ENCODE measurements around the gene SOX13.
"Not testable (repeated sequence)": the region's sequence is repeated elsewhere in the genome, so short reads cannot be mapped to it uniquely, and the experiment has no call there.

The SOX13 gene

DNA sequence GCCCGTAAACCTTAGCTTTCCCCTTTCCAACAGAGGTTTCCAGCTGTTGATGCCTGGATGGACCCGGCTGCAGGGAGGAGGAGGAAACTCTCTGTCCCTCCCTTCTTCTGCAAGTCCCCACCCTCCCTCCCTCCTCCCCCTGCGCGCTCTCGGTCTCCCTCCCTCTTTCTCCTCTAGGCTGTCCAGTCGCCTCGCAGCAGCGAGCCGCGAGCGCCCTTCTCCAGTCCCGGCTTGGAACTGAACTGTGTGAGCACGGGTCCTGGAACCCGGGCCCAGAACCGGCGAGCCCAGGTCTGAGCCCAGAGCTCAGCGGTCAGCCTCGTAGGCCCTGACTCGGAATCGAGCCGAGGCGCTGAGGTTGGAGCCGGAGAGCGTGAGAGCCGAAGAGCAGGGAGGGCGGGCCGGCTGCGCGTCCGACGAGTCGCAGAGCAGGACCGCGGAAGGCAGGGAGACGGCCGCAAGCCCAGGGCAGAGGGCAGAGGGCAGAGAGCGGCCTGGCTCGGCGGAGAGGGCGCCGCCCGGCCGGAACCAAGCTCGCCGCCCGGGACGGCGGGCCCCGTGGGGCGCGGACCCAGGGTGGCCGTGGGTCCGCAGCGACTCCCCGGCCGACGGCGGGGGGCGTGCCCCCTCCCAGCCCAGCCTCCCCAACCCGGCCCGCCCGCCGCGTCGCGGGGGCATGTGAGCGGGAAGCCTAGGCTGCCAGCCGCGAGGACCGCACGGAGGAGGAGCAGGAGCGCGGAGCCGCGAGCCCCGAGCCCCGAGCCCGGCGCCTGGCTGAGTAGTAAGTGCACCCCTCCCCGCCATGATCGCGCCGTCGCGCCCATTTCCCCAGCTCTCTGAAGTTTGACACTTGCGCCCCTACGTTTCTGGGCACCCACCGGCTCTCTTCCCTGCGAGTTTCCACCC lies at the start of gene SOX13:
SOX13 (plus strand) TSS at position 185 of the 906 bp plus-strand sequence. CDS start 39,801 bp downstream, outside the sequence.
- FAIRE-seq: no peak

DNA sequence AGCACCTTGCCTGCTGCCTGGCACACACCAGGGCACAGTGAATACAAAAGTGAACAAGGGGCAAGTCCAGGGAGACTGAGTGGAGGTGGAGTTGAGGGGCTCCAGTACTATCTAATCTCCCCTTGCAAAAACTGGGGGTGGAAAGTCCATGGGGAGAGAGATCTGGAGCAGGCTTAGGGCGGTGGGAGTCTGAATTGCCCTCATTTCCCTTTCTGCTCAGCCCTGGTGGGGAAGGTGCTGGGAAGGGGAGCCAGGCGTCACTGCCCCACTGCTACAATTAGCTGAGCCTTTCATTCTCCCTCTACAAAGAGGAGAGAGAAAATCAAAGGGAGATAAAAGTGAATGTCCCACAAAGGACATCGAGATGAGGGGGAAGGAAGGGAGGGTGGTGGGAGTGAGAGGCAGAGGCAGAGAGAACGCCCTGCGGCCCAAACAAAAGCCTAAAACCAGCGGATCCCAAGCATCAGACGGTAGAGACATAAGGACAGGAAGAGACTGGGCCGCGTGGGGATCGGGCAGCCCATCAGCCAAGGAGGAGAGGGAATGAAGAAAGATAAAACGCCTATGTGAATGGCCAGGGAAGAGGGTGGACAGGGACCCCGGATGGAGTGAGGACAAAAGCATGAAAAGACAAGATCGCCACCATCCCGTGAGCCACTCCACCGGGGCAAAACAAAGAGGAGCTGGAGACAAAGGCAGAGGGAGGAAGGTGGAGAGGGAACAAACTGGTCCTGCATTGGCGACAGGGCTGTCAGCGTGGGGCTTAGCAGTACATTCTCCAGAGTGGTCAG lies 46.8 kb upstream of the SOX13 start:
- no peak for FAIRE-seq

DNA sequence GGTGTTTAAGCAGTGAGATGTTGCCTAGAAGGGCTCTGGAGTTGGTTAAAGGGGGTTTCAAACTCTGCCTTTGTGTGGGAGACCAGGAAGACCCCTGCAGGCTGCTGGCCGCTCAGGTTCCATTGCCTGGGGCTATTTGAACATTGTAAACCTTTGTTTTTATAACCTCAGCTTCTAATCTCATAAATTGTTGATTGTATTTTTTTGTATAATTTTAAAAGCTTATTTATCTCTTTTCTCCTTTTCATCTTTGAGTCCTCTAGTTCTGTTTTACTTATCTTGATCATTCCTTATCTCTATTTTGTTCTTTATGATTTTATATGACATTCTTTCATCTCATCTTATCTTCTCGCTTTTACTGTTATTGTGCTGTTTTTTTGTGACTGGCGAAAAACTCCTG lies 45.5 kb upstream of the SOX13 start:
- FAIRE-seq: no peak

DNA sequence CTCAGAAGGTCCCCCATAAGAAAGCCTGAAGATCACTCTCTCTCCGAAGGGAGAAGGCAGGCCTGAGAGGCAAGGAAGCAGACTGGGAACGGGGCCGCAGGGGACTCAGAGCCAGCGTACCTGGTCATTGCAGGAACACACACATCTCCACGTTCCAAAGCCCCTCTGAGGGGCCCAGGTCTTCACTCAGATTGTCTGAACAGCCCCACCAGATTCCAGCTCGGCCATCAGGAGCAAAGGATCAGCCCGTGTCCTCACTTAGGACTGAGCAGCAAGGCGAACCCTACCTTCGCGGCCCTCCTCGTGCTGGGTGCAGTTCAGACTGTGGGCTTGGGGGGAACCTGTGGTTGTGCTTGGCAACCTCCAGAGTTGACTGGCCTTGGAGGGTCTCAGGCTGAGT lies 43.9 kb upstream of the SOX13 start:
- no peak for FAIRE-seq

DNA sequence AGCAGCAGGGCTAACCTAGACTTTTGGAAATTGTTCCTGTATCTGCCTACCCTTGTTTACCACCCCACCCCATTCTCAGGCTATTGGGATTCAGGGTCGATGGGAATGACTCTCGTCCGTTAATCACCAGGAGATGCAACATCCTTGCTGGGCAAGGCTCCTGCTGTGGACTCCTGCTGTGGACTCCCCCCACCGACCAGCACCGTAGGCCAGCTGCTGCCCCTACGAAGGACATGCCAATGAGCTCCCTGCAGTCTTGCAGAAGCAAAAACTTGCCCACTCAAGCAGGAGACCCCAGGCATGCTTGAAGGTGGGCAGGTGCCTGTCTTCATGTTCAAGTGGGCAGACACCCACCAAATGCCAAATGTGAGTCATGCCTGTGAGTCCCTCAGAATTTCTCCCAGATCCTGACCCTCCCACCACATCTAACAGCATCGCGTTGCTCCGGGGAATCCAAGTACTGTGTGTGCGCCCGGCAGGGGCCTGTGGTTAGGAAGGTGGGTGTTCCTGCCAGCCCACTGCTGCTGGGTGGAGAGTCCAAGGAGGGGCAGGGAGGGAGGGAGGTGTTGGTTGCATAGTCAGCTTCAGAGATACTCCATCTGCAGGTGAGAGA lies 41.7 kb upstream of the SOX13 start:
- FAIRE-seq: no peak

DNA sequence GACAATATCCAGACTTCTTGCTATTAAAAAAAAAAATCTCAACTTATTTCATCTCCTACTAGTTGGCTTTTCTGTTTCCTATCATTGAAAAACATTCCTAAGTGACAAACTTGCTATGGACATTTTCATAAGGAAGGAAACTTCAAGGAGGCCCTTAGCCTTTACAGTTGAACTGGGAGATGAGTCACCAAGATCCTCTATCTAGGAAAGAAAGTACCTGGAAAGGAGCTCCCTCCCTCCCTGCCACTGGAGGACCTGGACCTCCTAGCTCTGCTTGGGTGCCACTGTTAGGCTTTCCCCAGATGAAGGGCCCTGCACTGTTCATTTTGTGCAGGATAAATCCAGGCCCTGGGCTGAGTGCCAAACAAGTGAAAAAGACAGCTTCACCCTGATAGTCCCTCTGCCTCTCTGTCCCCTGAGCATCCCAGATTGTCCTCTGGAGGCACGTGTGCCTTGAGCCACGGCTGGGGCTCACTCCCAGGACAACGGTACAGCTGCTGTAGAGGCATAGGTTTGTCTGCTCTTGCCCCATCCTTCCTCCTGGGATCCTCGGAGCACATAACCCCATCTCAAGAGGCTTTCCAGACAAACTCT lies 40.2 kb upstream of the SOX13 start:
- FAIRE-seq: no peak

DNA sequence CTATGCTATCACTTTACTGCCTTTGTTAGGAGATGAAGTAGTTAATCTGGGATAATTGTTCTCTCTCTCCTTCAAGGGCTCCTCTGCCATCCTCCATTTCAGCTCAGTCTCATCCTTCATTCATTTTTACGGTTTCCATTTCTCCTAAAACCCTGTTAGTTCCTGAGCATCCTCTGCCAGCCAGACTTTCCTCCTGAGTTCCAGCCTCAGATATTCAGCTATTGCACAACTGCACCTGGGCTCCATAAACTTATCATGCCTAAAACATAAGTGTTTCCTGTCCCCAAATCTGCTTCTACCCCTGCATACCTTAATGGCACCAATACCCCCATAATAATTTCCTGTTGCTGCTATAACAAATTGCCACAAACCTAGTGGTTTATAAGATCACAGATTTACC lies 39.6 kb upstream of the SOX13 start:
- FAIRE-seq: no peak

DNA sequence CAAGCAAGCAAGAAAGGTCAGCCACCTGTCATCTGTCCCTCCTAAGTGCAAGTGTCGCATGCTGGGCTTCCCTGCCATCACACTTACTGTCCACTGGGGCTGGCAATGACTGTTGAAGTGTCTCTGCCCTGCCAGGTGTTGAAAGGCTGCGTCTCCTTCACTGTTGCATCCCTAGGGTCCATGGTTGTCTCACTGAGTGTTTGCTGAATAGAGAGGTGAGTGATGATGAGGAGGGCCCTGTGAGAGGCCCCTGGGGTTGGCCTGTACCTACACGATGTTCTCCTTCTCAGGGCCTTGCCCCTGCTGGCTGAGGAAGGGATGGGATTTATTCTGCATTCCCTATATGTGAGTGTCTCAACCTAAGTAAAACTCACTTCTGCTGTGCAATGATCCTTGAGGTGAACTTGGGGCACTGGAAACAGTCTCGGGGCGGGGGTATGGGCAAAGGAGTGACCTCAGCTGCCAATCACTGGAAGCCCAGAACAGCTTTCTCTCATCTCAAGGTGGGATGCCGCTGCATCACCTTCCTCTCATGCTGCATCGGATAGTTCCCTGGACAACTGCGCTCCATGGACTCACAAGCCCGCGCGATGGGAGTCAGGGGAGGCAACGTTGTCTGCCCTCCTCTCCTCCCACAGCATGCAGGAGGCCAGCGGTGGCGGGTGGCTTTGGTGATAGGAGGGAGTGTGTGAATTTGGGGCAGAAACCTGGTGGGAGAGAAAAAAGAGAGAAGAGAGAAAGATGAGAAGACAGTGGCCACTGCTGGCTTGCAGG lies 35.8 kb upstream of the SOX13 start:
- FAIRE-seq: no peak

DNA sequence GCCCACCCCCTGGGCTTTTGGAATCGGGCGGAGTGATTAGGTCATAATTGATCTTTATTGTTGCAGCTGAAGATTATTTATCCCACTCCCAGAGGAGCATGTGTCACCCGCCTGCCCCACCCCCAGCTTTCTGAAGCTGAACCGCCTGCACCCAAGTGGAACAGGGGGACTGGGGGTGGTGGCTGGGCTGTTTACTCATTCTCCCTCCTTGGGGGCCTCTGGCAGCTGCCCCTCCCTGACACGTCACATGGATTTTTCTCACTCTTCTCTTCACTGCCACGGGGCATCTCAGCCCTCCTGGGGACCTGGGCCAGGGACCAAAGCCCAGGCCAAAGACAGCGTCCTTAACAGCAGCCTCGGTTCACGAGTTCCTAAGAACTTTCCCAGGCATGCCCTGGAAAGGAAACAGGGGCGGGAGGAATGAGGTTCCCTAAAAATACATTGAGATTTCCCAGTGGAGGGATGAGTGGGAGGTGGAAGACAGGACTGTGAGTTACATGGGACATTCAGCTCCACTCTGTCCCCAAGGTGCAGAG lies 31.6 kb upstream of the SOX13 start:
- FAIRE-seq: no peak

DNA sequence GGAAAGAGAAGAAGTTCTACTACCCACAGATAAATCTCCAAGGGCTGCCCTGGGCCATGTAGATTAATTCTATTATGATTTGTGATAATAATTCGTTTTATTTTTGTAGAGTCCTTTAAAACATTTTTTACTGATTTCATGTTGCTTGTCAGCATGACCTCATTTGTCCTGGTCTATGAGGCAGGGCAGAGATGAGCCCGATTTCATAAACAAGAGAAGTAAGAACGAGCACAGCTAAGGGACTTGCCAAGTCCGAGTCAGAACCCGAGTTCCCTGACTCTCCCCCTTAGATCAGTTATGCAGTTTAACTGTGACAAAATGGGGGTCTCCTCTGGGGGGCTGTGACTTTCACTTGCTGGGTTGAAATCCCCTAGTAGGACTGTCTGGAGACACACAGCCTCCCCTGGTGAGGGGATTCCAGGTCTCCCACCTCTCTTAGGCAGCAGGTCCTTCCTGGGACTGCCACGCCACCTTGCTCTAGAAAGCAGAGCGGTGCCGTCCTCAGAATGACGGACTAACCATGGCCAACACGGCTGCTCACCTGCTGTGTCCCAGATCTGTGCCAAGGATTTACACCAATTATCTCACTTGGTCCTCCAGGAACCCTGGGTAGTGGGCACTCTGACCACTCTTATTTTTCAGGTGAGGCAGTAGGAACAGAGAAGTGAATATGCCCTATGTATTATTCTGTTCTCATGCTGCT lies 31.0 kb upstream of the SOX13 start:
- FAIRE-seq: no peak

DNA sequence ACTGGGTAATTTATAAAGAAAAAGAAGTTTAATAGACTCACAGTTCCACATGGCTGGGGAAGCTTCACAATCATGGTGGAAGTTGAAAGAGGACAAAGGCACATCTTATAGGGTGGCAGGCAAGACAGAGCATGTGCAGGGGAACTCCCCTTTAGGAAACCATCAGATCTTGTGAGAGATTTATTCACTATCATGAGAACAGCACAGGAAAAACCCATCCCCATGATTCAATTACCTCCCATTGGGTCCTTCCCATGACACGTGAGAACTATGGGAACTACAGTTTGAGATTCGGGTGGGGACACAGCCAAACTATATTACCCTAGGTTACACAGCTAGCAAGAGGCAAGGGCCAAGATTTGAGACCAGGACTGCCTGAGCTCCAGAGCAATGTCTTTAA lies 30.4 kb upstream of the SOX13 start:
- FAIRE-seq: no peak

DNA sequence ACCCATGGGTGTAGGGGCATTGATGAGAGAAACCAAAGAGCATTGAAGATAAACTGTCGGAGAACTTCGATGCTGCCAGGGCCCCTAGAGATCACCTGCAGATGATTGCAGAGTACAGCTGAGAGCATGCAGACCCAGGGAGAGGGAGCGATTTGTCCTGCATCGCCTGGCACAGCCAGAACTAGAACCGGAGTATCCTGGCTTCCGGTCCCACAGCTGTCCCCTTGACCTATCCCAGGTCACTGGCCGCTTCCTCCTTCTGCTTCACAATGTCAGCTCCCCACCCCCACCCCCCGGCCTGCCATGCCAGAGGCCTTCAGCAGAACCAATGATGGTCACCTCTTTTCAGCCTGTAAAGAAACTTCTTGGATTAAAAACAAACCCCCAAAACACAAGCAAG lies 29.2 kb upstream of the SOX13 start:
- no peak for FAIRE-seq

DNA sequence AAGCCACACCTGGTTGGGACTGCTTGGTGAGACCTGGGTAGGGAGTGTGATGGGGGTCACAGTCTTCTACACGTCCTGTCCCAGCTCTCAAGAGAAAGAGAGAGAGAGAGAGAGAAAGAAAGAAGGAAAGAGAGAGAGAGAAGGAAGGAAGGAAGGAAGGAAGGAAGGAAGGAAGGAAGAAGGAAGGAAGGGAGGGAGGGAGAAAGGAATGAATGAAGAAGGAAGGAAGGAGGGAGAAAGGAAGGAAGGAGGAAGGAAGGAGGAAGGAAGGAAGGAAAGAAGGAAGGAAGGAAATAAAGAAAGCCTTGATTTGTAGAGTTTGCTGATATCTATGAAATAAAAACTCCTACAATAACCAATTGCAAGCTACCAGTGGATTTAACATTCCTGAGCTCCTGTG lies 28.5 kb upstream of the SOX13 start:
- no peak for FAIRE-seq

DNA sequence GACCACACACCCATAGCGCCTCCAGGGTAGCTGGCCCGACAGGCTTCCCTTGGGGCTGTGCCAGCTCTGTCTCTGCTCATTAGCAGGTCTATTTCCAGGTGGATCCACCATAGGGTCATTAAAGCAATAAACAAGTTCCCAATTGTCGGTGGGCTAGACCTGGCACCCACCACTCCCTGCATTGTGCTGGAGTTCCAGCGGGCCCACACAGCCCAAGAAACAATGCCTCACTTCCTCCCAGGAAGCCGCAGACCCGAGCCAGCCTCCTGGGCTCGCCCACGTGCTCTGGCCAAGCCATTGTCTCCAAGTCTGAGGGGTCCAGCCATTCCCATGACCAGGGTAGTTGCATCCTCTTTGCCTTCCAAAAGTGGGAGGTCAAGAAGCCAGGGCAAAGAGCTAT lies 27.5 kb upstream of the SOX13 start:
- no peak for FAIRE-seq

DNA sequence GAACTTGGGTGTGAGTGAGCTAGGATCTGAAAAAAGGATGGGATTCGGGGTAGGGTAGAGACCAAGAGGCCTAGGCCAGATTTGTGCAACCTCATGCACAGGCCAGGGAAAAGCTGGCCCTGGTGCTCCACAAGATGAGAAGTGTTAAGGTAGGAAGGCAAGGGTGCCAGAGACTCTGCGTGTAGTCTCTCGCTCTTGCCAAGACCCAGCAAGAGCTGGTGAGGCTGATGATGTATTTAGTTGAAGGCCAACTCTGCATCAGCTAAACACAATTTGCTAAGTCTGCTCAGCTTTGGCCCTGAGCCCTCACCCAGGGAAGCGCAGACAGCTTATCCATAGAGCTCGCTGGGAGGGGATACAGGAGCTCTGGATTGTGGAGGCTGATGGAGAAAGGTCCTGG lies 26.6 kb upstream of the SOX13 start:
- FAIRE-seq: no peak

DNA sequence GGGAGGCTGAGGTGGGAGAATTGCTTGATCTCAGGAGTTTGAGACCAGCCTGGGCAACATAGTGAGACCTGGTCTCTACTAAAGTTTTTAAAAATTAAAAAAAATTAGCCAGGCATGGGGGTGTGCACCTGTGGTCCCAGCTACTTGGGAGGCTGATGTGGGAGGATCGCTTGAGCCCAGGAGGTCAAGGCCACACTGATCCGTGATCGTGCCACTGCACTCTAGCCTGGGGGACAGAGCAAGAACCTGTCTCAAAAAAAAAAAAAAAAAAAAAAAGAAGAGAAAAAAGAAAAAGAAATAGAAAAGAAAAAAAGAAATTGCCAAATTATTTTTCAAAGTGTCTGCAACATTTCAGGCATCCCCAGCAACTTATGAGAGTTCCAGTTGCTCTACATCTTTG lies 24.1 kb upstream of the SOX13 start:
- FAIRE-seq: not testable (repeated sequence)

DNA sequence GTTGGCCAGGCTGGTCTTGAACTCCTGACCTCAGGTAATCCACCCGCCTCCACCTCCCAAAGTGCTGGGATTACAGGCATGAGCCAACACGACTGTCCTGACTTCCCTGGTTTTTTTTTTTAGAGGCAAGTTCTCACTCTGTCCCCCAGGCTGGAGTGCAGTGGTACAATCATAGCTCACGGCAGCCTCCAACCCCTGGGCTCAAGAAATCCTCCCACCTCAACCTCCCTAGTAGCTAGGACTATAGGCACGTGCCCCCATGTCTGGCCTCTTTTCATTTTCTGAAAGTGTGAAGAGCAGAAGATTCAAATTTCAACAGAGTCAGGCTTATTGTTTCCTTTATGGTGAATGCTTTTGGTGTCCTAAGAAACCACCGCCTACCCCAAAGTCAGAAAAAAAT lies 21.7 kb upstream of the SOX13 start:
- FAIRE-seq: no peak

DNA sequence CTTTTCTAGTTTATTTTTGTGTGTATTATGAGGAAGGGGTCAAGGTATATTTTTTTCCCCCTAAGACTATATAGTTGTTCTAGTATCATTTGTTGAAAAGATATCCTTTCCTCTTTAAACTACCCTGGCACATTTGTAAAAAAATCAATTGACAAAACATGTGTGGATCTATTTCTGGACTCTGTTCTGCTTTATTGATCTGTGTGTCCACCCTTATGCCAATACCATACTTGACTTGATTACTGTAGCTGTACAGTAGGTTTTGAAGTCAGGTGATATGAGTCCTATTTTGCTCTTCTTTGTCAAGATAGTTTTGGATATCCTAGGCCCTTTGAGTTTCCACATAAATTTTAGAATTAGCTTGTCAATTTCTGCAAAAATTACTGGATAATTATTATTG lies 21.2 kb upstream of the SOX13 start:
- FAIRE-seq: no peak

DNA sequence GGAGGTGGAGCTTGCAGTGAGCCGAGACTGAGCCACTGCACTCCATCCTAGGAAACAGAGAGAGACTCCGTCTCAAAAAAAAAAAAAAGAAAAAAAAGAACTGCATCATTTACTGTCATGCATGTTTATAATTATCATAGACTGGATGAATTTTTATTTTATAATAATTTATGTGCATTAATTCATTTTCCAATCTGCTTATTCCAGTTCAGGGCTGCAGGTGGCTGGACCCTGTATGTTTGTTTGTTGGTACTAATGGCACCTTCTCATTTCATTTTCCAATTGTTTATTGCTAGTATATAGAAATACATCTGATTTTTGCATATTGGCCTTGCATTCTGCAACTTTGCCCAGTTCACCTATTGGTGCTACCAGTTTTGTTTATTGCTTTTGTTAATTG lies 19.0 kb upstream of the SOX13 start:
- FAIRE-seq: no peak

DNA sequence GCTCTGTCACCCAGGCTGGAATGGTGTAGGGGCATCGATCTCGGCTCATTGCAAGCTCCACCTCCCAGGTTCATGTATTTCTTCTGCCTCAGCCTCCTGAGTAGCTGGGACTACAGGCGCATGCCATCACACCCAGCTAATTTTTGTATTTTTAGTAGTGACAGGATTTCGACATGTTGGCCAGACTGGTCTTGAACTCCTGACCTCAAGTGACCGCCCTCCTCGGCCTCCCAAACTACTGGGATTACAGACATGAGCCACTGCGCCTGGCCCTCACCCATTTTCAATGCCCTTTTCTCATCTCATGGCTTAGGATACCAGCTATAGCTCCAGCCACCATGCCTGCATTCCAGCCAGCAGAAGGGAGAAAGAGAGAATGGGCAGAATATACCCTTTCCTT lies 12.9 kb upstream of the SOX13 start:
- no peak for FAIRE-seq

DNA sequence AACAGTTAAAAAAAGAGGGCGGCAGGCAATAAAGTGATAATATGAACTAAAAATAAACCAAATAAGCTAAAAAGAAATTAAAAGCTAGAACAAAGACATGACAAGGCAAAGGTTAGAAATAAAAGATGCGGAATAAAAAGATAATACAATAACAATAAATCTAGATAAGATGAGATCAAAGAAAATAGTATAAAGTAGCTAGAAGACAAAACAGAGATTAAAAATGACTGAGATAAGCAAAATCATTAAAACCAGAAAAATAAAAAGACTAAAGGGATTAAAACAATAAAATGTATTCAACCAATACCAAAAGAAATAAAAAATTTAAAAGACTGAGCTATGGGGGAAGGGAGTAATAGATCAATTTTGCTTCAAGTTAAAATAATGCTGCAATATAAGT lies 10.8 kb upstream of the SOX13 start:
- no peak for FAIRE-seq
